GM12891 (cell line): Measurements from ENCODE around the gene NOL11.

Source experiments
- PAX5 ChIP-seq: IDR thresholded peaks from 2 replicates; pipeline ENCODE4 v1.6.1; 2011; ENCODE audit warnings: low read length, moderate library complexity, mild to moderate bottlenecking; ENCODE audit not compliant: insufficient read depth, severe bottlenecking
- POLR2A ChIP-seq: IDR thresholded peaks from 2 replicates; pipeline ENCODE4 v1.6.1; 2011; ENCODE audit warnings: low read depth, low read length, control low read depth
- POLR2AphosphoS5 ChIP-seq: IDR thresholded peaks from 2 replicates; pipeline ENCODE4 v1.6.1; 2011; ENCODE audit warnings: low read depth, low read length, control low read depth
- POU2F2 ChIP-seq: IDR thresholded peaks from 2 replicates; pipeline ENCODE4 v1.6.1; 2011; ENCODE audit warnings: low read depth, mild to moderate bottlenecking, control low read depth, low read length, moderate library complexity
- TAF1 ChIP-seq: IDR thresholded peaks from 2 replicates; pipeline ENCODE4 v1.6.1; 2011; ENCODE audit warnings: low read depth, low read length, control low read depth

DNA sequence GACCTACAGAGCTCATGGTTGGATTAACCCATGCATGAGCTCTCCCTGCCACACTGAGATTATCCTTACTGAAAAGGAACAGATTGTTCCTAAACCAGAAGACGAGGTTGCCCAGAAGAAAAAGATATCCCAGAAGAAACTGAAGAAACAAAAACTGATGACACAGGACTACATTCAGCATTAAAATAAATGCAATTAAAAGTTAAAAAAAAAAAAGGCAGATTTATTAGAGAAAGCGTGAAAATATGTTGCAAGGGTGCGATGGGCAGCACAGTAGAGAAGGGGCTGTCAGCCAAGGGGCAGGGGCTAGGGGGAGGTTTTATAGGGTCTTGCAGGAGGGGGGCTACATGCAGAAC lies 67.4 kb downstream of the NOL11 start:
- no peak for TF ChIP-seq TAF1
- TF ChIP-seq POLR2A = no peak
- TF ChIP-seq POLR2AphosphoS5 = no peak
- TF ChIP-seq PAX5 = no peak
- no peak for TF ChIP-seq POU2F2
